NCI-H524 (cell line): Measurements from ENCODE around the gene TNFRSF25.
"Not testable (repeated sequence)": the region's sequence is repeated elsewhere in the genome, so short reads cannot be mapped to it uniquely, and the experiment has no call there.

Experiments
- DNase-seq, 2 experiments: peaks; one replicate each; lab custom pipeline; 2025; lab: John Stamatoyannopoulos, UW

Gene TNFRSF25

DNA sequence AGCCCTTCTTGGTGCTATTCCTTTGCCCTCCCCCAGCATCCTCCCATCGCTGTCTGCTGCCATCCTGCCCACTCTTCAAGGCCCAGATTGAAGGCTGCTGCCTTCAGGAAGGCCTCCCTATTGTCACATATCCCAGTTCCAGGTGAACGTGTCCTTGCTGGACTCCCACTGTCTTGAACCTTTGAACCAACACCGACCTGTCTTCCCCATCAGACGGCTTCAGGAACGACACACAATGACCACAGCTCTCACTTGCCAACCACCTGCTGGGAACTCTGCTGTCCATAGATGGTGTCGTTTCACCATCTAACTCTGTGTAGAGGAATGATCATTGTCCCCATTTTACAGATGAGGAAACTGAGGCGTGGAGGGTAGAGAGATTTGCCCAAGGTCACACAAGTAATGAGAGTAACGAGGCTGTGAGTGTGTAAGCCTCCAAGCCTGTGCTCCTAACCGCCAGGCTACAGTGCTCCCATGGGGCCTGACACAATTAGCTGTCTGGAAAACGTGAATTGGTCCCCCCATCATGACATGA is 35.4 kb upstream of the TNFRSF25 start:
- DNase-seq, result no peak

GRCh38 chr1:6500544-6501278 is 34.7 kb upstream of the TNFRSF25 start:
- DNase-seq, result no peak

DNA sequence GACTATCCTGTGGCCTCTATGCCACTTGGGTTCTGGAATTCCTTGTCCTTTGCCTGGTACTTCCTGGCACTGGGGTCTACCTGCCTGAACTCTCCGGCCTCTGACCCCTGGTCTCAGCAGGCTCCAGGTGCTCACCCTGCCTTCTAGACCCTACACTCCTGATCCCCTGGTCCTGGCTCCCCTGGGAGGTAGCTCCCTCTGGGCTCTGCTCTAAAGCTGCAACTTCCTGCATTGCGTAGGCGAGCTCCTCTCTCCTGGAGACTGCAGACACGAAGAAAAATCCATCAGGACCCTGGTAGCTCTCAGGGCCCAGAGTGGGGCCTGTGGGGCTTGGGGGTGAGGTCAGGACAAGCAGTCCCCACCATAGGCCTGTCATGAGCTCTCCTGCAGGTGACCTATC is 33.3 kb upstream of the TNFRSF25 start:
- DNase-seq, result no peak

DNA sequence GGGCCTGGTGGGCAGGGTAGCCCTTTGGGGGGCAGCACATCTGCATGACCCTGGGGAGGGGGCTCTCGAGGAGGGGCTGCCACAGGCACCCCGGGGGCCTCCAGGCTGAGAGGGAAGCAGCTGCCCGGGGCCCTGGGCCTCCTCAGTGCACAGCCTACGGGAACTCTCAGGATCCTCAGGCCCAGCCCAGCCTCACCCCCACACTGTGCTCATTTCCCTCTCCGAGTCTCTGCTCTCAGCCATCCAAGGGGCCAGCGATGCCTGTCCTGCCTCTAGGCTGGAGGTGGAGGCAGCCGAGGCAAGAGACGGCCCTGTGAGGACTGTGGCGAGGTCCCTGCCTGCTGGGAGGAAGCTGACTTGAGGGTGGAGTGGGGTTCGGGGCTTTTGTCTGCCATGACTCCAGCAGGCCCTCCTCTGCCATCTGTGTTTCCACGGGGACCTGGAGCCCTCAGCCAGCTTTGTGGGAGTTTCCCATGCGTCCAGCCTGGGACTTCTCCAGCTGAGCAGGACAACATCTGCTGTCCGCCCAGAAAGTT is 32.7 kb upstream of the TNFRSF25 start:
- peak in 1 of 2 experiments; percentile 43 for DNase-seq

- DNase-seq, result no peak
Measured at GRCh38 chr1:6497867-6498575, 32.0 kb upstream of the TNFRSF25 start.

GRCh38 chr1:6497215-6497866 is 31.4 kb upstream of the TNFRSF25 start:
- peak; percentile 22 to 60 for DNase-seq

DNA sequence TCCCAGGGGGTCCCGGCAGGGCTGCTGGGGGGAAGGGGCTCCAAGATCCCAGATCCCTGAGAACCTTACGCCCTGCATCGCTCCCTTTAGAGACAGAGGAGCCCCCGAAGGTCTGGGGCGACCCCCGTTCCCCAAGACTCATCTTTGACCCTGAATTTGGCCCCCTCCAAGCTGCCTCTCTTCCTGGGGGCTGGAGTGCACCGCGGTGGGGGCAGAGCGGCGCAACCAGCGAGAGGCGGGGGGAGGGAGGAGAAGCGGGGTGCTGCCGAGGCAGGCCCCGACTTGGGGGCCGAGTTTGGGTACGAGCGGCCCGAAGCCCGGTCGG is 30.9 kb upstream of the TNFRSF25 start:
- DNase-seq, result no peak

DNA sequence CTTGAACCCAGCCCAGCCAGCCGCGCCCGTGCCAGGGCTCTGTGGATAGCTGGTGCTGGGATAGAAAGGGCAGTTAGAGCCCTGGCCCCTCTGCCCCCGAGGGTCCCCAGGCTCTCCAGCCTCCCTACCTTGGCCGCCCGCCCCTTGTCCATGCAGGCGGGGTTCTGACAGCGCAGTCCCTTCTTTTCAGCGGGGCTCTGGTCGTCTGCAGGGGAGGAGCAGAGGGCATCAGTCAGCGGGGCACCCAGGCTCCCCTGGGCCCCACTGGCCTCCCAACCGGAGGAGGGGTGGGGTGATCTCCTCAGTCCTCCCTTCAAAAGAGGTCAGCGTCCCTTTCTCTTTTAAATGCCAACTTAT is 30.4 kb upstream of the TNFRSF25 start:
- DNase-seq, result no peak

- no peak for DNase-seq
Measured at GRCh38 chr1:6495540-6496364, 29.8 kb upstream of the TNFRSF25 start.

- peak in 1 of 2 experiments; percentile 15 for DNase-seq
Measured at GRCh38 chr1:6495041-6495441, 29.1 kb upstream of the TNFRSF25 start.

GRCh38 chr1:6494627-6495026 is 28.7 kb upstream of the TNFRSF25 start:
- DNase-seq, result no peak

DNA sequence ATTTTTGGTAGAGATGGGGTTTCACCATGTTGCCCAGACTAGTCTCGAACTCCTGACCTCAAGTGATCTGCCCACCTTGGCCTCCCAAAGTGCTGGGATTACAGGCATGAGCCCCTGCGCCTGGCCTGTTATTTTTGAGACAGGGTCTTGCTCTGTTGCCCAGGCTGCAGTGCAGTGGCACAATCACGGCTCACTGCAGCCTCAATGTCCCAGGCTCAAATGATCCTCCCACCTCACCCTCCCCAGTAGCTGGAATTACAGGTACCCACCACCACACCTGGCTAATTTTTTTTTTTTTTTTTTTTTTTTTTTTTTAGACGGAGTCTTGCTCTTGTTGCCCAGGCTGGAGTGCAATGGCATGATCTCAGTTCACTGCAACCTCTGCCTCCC is 27.9 kb upstream of the TNFRSF25 start:
- DNase-seq, result not testable (repeated sequence)

DNA sequence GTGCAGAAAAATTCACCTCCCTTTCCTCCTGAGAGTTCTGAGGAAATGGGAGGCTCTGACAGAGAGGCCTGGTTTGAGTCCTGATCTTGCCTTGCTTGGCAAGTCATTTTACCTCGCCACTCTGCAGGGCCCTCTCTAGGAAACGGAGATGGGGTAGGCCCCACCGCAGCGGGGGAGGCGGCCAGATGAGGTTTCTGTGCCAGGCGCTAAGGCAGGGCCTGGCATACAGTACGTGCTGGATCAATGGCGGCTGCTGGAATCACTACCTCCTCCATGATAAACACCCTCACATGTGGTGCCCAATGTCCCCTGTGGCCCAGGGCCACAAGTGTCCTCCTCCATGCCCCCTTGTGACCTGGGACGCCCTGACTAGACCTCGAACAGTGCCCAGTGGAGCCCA is 26.0 kb upstream of the TNFRSF25 start:
- DNase-seq, result no peak

- DNase-seq, result no peak
Measured at GRCh38 chr1:6491480-6491962, 25.5 kb upstream of the TNFRSF25 start, which contains the start of gene PLEKHG5. TSS of gene PLEKHG5 (minus strand) at chr1:6491667. CDS start at chr1:6477571, 14,096 bp downstream.

DNA sequence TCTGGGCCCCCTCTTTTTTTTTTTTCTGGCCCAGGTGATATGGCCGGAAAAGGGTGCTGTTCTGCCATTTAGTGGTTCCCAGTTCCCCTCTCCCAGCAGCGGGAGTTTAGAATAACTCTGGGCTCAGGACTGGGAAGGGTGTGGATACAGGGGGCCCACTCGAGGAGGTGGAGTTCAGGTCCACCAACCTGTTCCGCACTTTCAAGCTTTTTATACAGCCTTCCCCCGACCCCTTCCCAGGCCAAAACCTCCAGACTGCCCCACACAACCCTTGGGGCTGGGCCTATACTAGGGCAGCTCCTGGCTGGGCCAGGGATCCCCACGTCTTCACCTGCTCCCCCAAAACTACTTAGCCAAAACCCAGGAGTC is 25.1 kb upstream of the TNFRSF25 start:
- DNase-seq, result no peak

DNA sequence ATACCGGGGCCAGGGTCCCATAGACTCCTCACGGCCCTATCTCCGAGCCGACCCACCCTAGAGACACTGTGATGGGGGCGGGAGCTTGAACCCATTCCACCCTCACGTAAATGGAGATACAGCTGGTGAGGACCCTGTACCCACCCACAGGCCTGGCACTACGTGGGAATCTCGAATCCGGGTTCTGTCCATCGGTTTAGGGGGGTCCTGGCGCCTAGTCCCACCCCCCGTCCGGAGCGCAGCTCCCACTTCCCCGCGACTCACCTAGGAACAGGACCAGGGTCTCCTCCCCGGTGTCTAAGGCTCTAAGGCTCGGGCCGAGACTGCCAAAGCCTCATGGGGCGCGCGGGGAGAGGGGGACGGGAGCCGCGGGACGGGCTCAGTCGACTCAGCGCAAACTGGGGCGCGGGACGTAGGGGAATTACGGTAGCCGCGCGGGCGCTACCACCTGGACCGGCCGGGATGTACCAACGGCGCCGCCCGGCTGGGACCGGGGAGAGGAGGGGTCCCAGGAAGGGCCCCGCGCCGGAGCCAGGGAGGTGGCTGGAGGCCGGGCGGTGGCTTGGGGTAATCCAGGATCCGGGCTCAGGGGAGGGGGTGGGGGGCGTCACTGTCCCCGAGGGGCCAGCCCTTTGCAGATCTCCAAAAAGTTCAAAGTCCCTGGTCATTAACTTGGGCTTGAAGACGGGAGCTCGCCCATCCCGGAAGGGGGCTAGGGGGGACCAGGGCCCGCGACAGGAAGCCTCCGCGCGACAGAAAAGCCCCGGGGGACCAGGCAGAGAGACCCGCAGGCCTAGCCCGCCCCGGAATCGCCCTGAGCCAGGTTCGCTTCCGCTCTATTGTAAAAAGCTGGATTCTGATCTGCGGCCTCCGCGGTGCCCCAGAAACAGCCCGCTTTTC is 24.5 kb upstream of the TNFRSF25 start:
- DNase-seq, result peak; percentile 25 to 71

DNA sequence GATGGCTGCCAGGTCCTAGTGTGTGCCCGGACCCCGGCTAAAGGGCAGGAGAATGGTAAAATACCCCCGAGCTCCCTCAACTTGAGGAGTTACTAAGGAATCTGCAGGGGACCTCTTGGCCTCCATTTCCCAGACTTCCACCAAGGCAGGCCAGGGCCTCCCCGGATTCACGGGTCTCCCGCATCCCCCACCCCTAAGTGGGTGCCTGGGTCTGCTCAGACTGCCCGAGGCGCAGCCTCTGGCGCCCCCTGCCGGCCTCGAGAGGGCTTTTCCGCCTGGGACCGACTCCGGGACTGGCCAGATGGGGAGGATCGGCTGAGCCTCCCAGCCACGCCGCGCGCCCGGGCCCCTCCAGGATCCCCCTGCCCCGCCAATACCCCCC is 23.8 kb upstream of the TNFRSF25 start:
- peak; percentile 38 to 72 for DNase-seq

DNA sequence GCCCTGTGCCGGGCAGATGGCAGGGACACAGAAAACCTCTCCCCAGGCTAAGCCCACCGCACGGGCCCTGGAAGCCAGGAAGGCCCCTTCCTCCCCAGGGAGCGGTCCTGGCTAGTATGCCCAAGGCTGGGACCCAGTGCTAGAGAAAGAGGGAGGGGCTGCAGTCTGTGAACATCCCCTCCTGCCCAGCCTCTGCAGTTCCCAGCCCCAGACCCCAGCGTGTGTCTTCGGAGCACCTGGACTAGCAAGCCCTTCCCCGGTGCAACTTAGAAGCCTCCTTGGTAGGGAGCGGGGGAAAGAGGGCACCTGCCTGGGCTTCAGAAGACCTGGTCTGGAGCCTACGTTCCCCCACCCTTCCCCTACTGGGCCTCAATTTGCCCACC is 23.4 kb upstream of the TNFRSF25 start:
- DNase-seq, result no peak

GRCh38 chr1:6488602-6489382 is 22.8 kb upstream of the TNFRSF25 start:
- DNase-seq, result peak in 1 of 2 experiments; percentile 20
